NCI-H1105 treated with DMSO at 0.1 percent for 48 hours (cell line): ENCODE data around the gene NOC2L.

Source experiments
- DNase-seq: peaks from one replicate; lab custom pipeline; 2025; lab: John Stamatoyannopoulos, UW

NOC2L gene

GRCh38 chr1:916173-917075, 42.6 kb downstream of the NOC2L start:
- peak; percentile 8 for DNase-seq

- DNase-seq = no peak
Observed at GRCh38 chr1:915295-916172, 43.5 kb downstream of the NOC2L start.

DNA sequence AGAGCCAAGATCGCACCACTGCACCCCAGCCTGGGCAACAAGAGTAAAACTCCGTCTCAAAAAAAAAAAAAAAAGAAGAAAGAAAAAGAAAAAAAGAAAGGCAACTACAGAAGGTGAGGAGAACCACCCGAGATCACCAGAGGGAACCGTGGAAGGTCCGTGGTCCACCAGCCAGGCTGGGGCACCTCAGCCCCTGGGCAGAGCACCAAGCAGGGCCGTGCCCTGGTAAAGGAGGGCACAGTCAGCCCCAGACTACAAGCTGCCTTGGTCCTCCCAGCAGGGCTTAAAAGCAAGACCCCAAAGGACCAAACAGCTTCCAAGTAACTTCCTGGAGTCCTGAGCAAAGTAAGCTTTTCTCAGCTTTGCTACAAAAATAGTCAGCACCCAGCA, 44.2 kb downstream of the NOC2L start:
- no peak for DNase-seq

DNA sequence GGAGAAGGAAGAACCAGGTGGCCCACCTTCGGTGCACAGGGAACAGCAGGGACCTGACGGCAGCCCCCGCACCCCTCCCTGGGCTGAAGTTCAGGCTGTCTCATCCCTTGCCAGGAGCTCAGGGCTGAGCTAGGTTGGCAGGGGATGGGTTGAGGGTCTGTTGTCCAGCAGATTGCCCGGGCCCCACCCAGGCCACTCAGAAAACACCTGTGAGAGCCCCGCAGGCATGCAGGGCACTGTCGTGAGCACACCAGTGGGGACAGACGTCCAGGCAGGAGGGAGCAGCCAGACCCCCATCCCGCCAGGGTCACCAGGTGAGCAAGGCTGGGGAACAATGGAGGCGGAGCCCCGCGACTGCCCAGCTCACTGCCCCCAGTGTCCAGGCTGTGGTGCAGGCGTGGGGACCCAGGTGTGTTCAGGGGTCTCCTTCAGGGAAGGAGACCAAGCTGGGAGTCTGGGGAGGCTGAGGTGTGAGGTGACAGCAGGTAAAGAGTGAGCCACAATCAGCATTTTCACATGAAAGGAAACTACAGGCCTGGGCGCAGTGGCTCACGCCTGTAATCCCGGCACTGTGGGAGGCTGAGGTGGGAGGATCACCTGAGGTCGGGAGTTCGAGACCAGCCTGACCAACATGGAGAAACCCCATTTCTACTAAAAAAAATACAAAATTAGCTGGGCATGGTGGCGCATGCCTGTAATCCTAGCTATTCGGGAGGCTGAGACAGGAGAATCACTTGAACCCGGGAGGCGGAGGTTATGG, 44.7 kb downstream of the NOC2L start:
- DNase-seq = no peak

GRCh38 chr1:913491-914130, 45.4 kb downstream of the NOC2L start:
- DNase-seq = no peak

- no peak for DNase-seq
Observed at GRCh38 chr1:912740-913301, 46.2 kb downstream of the NOC2L start.

- no peak for DNase-seq
Observed at GRCh38 chr1:911875-912739, 46.9 kb downstream of the NOC2L start.

DNA sequence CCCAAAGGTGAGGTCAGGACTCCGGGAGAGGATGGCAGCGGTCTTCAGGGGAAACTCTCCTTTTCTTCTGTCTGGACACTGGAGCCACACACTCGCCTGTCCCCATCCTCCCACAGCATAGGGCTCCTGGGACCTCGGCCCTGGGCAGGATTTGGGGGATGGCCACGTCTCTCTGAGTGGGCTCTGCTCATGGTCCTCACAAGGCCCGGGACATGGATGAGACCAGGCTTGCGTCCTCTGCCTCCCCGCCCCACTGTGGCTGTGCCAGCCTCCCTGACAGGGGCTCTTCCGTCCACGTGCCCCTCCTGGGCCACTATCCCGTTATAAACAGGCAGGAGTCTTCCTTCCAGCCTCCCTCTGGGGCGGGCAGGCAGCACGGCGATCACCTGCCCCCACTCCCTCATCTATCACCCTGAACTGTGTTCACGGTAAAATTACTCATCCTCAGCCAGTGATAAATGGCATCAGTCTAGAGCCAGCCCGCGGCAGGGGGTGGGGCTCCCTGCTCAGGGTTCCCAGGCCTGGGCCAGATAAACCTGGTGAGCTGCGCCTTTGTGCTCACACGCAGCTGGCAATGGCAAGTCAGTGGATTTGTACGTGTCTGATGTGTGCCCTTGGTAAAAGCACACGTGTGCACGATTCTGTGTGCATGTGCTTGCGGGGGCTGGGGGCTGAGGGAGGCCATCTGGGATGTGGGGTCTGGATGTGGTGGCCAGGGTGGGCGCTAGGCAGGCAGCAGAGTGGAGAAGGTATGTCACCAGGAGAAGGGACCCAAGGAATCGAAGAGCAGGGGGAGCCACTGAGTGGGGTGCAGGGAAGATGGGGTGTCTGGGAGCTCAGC, 48.0 kb downstream of the NOC2L start:
- DNase-seq = no peak

GRCh38 chr1:910311-910880, 48.7 kb downstream of the NOC2L start:
- no peak for DNase-seq

DNA sequence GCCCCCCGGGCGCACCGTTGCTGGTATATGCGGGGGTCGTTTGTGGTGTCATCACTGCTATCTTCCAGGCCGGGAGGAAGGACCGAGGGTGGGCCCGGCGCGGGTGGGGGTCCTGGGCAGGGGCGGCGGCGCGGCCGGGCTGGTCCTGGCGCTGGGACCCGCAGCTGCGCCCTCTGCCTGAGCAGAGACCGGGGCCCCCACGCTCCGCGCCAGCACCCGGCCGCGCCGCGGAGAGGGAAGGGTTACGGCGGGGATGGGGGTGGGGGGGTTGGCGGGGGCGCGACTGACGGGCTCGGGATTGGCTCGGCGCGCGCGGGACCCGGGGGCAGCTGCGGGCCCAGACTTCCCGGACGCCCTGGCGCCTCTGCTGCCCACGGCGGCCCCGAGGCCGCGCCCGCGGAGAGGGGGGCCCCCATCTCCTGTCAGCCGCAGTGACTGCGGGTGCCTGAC, 49.2 kb downstream of the NOC2L start:
- no peak for DNase-seq

- no peak for DNase-seq
Observed at GRCh38 chr1:908661-909060, 50.4 kb downstream of the NOC2L start.

GRCh38 chr1:907611-908451, 51.2 kb downstream of the NOC2L start:
- no peak for DNase-seq

- no peak for DNase-seq
Observed at GRCh38 chr1:906600-907420, 52.2 kb downstream of the NOC2L start.

GRCh38 chr1:905811-906599, 53.1 kb downstream of the NOC2L start:
- DNase-seq = no peak

DNA sequence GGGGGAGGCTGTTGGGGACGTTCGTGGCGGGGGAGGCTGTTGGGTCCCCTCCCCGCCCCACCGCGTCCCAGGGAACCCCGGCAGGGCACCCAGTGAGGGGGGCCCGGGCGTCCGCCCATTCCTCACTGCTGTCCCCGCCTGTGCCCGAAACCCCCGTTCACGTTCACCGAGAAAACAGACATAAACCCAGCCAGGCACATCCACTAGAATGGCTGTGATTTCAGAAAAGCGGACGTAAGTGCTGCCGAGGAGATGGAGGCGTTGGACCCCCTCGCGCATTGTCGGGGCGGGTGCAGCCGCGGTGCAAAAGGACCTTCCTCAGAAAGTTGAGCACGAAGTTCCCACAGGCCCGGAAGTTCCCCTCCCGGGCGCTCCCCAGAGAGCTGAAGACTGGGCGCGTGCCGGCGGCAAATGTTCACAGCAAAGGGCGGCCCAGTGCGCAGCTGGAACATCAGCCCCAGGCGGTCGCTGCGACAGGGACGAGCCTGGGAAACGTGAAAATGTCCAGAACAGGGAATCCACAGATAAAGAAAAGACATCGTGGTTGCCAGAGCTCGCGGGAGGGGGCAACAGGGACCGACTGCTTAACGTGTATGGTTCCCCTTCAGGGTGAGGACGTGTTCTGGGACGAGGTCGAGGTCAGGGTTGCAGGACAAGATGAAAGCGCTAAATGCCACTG, 53.8 kb downstream of the NOC2L start:
- DNase-seq = peak; percentile 43
